ENCODE results near the gene INMT. TPM values are rescaled to one million over a fixed set of nuclear protein-coding genes. Genes with fewer than 3 reads are reported as not detected.

INMT gene
- total and polyA plus RNA-seq, 2 of the 13 experiments (the other 11 are each of a cell fraction or from before 2014, with no cell fraction given): not detected

DNA sequence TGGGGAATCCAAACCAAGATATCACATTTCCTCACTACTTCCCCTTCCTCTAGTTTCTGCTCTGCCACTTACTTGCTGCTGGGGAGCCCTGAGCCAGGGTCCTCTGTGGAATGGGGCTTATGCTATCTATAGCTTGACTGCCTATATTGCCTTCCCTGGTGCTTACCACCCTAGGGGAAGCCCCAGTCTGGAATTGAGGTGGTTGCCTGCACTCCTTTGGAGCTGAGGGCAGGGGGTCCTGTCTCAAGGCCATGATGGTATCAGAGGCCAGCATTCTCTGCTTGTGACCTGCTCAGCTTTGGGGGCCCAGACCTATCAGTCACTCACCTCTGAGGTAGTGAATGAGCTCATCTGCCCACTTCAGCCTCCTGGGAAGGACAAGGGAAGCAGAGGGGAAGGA lies 29.3 kb upstream of the INMT start:
- no peaks in the 10 kb centered on the region for H3K36me3 ChIP-seq (replicated peaks in 1 of 2; ENCODE audit: control insufficient read depth in 1 of 2, insufficient read depth in 2 of 2, low read length in 2 of 2)
- POLR2A ChIA-PET: no interaction called here
- FAIRE-seq (no peak), ATAC-seq (no peak), DNase-seq (ENCODE audit: low spot score) (no peak)
- no peak overlapping the region for H3K4me3 ChIP-seq (replicated peaks in 1 of 3; ENCODE audit: insufficient read depth in 1 of 3, low read depth in 2 of 3, low read length in 3 of 3)
- H3K9ac ChIP-seq (ENCODE audit: insufficient read depth, low read depth, low read length): no peak overlapping the region
- H3K9me3 ChIP-seq (ENCODE audit: low read length): peaks cover 18% of the 10 kb centered on the region
- no peak for TF ChIP-seq ZSCAN21 (CRISPR knock-in tag; IDR thresholded peaks at IDR 0.05; ENCODE audit: borderline replicate concordance)
- TF ChIP-seq ZNF883 (CRISPR knock-in tag; IDR thresholded peaks at IDR 0.05; ENCODE audit: not compliant biosample characterization): no peak
- TF ChIP-seq, protein P1, sequence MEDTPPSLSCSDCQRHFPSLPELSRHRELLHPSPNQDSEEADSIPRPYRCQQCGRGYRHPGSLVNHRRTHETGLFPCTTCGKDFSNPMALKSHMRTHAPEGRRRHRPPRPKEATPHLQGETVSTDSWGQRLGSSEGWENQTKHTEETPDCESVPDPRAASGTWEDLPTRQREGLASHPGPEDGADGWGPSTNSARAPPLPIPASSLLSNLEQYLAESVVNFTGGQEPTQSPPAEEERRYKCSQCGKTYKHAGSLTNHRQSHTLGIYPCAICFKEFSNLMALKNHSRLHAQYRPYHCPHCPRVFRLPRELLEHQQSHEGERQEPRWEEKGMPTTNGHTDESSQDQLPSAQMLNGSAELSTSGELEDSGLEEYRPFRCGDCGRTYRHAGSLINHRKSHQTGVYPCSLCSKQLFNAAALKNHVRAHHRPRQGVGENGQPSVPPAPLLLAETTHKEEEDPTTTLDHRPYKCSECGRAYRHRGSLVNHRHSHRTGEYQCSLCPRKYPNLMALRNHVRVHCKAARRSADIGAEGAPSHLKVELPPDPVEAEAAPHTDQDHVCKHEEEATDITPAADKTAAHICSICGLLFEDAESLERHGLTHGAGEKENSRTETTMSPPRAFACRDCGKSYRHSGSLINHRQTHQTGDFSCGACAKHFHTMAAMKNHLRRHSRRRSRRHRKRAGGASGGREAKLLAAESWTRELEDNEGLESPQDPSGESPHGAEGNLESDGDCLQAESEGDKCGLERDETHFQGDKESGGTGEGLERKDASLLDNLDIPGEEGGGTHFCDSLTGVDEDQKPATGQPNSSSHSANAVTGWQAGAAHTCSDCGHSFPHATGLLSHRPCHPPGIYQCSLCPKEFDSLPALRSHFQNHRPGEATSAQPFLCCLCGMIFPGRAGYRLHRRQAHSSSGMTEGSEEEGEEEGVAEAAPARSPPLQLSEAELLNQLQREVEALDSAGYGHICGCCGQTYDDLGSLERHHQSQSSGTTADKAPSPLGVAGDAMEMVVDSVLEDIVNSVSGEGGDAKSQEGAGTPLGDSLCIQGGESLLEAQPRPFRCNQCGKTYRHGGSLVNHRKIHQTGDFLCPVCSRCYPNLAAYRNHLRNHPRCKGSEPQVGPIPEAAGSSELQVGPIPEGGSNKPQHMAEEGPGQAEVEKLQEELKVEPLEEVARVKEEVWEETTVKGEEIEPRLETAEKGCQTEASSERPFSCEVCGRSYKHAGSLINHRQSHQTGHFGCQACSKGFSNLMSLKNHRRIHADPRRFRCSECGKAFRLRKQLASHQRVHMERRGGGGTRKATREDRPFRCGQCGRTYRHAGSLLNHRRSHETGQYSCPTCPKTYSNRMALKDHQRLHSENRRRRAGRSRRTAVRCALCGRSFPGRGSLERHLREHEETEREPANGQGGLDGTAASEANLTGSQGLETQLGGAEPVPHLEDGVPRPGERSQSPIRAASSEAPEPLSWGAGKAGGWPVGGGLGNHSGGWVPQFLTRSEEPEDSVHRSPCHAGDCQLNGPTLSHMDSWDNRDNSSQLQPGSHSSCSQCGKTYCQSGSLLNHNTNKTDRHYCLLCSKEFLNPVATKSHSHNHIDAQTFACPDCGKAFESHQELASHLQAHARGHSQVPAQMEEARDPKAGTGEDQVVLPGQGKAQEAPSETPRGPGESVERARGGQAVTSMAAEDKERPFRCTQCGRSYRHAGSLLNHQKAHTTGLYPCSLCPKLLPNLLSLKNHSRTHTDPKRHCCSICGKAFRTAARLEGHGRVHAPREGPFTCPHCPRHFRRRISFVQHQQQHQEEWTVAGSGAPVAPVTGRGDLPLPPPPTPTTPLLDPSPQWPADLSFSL (CRISPR knock-in tag; IDR thresholded peaks at IDR 0.05): no peak
- no peak for TF ChIP-seq SPEN (CRISPR knock-in tag; IDR thresholded peaks at IDR 0.05; ENCODE audit: low read depth)
- TF ChIP-seq KDM5A (IDR thresholded peaks at IDR 0.05; ENCODE audit: borderline replicate concordance, low read length): no peak
- no peak for TF ChIP-seq HDAC6 (IDR thresholded peaks at IDR 0.05; ENCODE audit: low read depth, low read length)
- no peak for TF ChIP-seq HOXD1 (CRISPR knock-in tag; IDR thresholded peaks at IDR 0.05)
- no peak for TF ChIP-seq ETV6 (CRISPR knock-in tag; conservative IDR thresholded peaks at IDR 0.05)
- no peak for TF ChIP-seq HNRNPL (IDR thresholded peaks at IDR 0.05; ENCODE audit: low read depth, low read length)
- no peak overlapping the region for H3K27ac ChIP-seq (ENCODE audit: extremely low read length, insufficient read depth, low read length)
- in situ Hi-C loops (cut with HindIII; ENCODE audit: extremely low pct_ligation_motif_present, low pct_unique_long_range_greater_than_20kb): no loop called here
- intact Hi-C loops (cut with micrococcal nuclease; ENCODE audit: unreplicated experiment): no loop called here
- BruUV-seq (replicated peaks): no TSS peak
- no peaks in the 10 kb centered on the region for H4K20me1 ChIP-seq (ENCODE audit: insufficient read depth, low read length)
- CTCF ChIA-PET (ENCODE audit: low intra/inter-chr PET ratio, low total read pairs): no interaction called here
- no peaks in the 10 kb centered on the region for H3K79me2 ChIP-seq (ENCODE audit: insufficient read depth, low read length)
- H3K4me2 ChIP-seq (ENCODE audit: low read depth, low read length): no peak overlapping the region
- H2AFZ ChIP-seq (ENCODE audit: low read length): no peak overlapping the region
- no peaks in the 10 kb centered on the region for H3K4me1 ChIP-seq (ENCODE audit: insufficient read depth, low read length)
- H3K27me3 ChIP-seq (ENCODE audit: control insufficient read depth in 1 of 2, insufficient read depth in 2 of 2, low read length in 2 of 2): peaks cover 4 to 8% of the 10 kb centered on the region in 2 experiments; a peak in 2 of 5 replicates
